Epithelial cell of esophagus (primary cell): ENCODE results near the gene RELB.
A peak's percentile ranks its signal among the peaks of the same experiment; 100 is the strongest.

ENCODE experiments used
- DNase-seq: peaks from one replicate; pipeline ENCODE4 v3.0.0; 2010; ENCODE audit warnings: low read depth
- H3K4me3 ChIP-seq: 2 replicates; pipeline ENCODE4 v1.5.1; 2011; ENCODE audit warnings: mild to moderate bottlenecking, low read length, control low read depth
- TF ChIP-seq, protein P1 (sequence below): IDR thresholded peaks from 2 replicates; pipeline ENCODE4 v1.5.1; 2011; ENCODE audit warnings: low read depth, mild to moderate bottlenecking, low read length, control low read depth, inconsistent platforms; ENCODE audit not compliant: insufficient read depth; ENCODE audit errors: missing control alignments

RELB gene, protein sequence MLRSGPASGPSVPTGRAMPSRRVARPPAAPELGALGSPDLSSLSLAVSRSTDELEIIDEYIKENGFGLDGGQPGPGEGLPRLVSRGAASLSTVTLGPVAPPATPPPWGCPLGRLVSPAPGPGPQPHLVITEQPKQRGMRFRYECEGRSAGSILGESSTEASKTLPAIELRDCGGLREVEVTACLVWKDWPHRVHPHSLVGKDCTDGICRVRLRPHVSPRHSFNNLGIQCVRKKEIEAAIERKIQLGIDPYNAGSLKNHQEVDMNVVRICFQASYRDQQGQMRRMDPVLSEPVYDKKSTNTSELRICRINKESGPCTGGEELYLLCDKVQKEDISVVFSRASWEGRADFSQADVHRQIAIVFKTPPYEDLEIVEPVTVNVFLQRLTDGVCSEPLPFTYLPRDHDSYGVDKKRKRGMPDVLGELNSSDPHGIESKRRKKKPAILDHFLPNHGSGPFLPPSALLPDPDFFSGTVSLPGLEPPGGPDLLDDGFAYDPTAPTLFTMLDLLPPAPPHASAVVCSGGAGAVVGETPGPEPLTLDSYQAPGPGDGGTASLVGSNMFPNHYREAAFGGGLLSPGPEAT

GRCh38 chr19:45001087-45001739, at the start of gene RELB:
RELB (plus strand) TSS chr19:45001464; CDS start chr19:45001580, 116 bp downstream.
- peak; percentile 91 for DNase-seq
- TF ChIP-seq, protein P1, sequence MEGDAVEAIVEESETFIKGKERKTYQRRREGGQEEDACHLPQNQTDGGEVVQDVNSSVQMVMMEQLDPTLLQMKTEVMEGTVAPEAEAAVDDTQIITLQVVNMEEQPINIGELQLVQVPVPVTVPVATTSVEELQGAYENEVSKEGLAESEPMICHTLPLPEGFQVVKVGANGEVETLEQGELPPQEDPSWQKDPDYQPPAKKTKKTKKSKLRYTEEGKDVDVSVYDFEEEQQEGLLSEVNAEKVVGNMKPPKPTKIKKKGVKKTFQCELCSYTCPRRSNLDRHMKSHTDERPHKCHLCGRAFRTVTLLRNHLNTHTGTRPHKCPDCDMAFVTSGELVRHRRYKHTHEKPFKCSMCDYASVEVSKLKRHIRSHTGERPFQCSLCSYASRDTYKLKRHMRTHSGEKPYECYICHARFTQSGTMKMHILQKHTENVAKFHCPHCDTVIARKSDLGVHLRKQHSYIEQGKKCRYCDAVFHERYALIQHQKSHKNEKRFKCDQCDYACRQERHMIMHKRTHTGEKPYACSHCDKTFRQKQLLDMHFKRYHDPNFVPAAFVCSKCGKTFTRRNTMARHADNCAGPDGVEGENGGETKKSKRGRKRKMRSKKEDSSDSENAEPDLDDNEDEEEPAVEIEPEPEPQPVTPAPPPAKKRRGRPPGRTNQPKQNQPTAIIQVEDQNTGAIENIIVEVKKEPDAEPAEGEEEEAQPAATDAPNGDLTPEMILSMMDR = no peak
- peak within 1 kb of the TSS; percentile 70 for H3K4me3 ChIP-seq

GRCh38 chr19:44954278-44954648, 47.0 kb upstream of the RELB start:
- H3K4me3 ChIP-seq = peak overlapping the region; percentile 99
- TF ChIP-seq, protein P1 = no peak
- no peak for DNase-seq

DNA sequence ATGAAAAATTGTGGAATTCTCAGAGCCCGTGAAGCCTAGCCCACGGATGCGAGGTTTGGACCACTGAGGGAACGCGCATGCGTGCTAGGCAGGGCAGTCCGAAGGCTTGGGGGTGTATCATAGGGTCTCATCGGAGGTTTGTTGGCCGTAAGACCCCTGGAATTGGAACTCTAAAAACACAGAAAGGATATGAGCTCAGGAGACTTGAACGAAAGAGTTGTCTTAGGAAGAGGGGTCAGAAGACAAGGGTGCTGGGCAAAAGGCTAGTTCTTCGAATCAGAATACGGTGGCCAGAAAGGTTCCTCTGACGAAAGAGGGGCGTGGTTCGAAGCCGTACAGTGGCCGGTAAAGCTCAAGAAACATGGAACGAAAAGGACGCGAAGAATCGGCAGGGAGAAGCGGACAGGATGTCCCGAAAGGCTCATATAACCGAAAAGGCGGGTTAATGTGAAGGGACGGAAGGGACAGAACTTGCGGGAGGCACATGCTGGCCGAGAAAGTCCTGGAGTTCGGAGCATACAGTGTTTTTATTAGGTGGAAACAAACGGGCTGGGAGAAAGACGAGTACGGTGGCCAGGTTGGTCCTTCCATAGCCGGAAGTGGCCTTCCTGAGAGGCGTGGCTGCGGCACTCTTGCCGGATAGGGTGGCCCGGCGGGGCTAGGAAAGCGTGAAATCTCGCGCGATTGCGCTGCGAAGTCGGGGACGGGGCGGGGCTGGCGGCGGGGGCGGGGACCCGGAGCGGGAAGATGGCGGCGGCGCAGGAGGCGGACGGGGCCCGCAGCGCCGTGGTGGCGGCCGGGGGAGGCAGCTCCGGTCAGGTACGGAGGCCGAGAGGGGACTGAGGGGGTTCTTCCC, 46.4 kb upstream of the RELB start, which contains the start of gene CLPTM1:
Gene CLPTM1 (plus strand): TSS at position 732 of the 856 bp plus-strand sequence. CDS start 16 bp downstream, at position 748.
- H3K4me3 ChIP-seq = peak within 1 kb of the TSS; percentile 99
- TF ChIP-seq, protein P1 = no peak
- peak; percentile 97 for DNase-seq

GRCh38 chr19:44955505-44956439, 45.5 kb upstream of the RELB start:
- peak; percentile 18 for DNase-seq
- H3K4me3 ChIP-seq = peak overlapping the region; percentile 99
- TF ChIP-seq, protein P1 = no peak

DNA sequence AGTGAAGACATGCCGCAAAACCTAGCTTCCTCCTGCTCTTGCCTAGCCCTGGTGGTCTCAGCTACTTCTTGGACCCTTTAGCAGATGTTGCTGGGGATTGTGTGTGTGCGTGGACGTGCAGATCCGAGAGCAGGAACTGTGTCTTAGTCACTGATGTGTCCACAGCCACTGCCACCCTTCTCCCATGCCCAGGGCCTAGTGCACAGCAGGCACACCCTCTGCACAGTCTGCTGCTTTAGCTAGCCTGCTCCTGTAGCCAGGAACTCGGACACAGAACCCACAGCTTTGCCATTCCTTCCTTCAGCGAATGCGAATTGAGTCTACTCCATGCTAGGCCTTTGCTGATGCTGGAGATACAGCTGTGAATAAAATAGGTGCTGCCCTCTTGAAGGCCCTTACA, 43.7 kb upstream of the RELB start:
- TF ChIP-seq, protein P1 = no peak
- peak; percentile 11 for DNase-seq
- no peak overlapping the region for H3K4me3 ChIP-seq
